LNCAP (cell line): ENCODE data around the gene PLK2.

Experiments used
- TF ChIP-seq, protein P1 (sequence below): fragments of 450-650 bp; IDR thresholded peaks from 2 replicates; pipeline ENCODE4 v1.5.1; 2017; ENCODE audit warnings: mild to moderate bottlenecking

Gene PLK2

DNA sequence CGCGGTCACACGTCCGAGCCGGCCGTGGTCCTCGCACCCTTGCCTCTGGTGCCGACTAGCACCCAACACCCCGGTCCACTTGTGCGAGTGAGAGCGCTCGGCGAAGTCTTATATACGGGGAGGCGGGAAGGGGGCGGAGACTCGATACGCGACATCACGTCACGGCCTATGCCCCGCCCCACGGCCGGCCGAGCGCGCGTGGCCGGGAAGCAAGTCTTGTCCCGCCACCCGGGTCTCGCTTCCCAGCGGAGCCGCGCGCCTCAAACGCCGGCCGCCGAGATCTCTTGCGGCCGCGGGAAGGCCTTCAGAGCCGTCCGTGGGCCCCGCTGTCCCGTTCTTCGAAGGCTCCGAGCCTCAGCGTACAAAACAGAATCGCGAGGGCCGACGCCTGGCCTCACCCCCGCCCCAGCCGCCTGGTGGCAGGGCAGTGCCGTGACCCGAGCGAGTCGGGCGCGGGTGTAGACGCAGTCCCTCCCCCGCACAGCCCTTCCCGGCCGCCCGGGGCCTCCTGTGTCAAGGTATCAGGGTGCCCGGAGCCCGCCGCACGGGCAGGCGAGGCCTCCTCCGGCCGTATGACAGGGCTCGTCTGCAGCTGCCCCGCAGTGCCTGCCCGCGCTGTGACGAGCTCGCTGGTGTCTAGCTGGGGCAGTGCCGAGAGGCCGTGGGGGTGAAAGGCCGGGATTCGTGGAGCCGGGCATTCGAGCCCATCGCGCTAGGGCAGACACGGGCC is at the start of gene PLK2:
PLK2 (minus strand) TSS at position 85 of the 730 bp plus-strand sequence. CDS start 127 bp downstream, outside the sequence.
- TF ChIP-seq, protein P1, sequence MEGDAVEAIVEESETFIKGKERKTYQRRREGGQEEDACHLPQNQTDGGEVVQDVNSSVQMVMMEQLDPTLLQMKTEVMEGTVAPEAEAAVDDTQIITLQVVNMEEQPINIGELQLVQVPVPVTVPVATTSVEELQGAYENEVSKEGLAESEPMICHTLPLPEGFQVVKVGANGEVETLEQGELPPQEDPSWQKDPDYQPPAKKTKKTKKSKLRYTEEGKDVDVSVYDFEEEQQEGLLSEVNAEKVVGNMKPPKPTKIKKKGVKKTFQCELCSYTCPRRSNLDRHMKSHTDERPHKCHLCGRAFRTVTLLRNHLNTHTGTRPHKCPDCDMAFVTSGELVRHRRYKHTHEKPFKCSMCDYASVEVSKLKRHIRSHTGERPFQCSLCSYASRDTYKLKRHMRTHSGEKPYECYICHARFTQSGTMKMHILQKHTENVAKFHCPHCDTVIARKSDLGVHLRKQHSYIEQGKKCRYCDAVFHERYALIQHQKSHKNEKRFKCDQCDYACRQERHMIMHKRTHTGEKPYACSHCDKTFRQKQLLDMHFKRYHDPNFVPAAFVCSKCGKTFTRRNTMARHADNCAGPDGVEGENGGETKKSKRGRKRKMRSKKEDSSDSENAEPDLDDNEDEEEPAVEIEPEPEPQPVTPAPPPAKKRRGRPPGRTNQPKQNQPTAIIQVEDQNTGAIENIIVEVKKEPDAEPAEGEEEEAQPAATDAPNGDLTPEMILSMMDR = no peak

DNA sequence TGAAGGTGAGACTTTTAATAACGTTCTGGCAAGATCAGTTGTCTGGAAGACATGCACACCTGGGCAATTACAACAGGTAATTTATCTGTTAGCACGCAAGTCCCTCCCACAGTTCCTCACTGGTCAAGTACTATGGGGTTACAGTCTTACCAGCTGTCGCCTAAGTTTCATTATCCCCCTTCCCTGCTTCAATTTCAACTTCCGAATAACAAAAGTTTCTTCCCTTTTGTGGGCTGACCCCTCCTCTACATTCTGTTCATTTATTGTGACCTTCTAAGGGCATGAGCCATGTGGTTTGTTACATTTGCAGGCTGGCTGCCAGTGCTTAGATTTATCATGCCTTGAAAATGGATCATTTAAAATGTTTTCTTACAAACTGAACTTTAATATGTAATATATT is 47.8 kb upstream of the PLK2 start:
- TF ChIP-seq, protein P1 = no peak

DNA sequence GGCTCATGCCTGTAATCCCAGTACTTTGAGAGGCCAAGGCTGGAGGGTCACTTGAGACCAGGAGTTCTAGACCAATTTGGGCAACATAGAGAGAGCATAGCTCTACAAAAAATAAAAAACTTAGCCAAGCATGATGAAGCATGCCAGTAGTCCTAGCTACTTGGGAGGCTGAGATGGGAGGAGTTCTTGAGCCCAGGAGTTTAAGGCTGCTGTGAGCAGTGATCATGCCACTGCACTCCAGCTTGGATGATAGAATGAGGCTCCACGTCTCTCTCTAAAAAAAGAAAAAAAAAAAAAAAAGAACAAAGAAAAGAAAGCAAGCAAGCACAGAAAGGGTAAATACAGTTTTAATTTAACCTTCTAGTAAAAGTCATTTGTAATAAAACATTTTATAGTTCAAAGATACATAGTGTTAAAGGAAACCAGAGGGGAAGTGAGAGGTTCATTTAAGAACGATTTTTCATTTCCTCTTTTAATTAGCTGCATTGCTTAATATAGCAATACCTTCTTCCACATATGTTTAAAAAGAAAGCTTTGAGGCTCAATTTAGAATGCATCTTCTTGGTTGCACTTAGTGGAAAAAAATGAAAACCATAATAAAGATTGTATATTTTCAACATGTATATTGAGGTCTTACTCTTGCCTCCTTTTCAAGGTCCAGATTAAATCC is 46.2 kb upstream of the PLK2 start:
- TF ChIP-seq, protein P1 = no peak

DNA sequence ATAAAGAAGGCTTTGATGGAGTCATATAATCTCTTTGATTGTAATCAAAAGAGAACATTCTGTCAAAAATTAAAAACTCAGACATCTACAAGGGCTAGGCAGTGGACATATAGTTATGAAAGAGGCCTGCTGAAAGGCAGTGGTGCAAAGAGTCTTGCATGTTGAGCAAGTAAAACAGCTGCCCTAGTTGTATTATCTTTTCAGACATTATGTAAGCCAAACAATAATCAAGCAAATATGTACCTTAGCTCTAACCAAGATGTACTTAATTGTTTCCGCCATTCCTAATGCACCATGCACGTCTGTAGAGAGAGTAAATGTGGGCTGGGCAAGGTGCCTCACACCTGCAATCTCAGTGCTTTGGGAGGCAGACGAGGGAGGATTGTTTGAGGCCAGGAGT is 45.6 kb upstream of the PLK2 start:
- TF ChIP-seq, protein P1 = no peak

DNA sequence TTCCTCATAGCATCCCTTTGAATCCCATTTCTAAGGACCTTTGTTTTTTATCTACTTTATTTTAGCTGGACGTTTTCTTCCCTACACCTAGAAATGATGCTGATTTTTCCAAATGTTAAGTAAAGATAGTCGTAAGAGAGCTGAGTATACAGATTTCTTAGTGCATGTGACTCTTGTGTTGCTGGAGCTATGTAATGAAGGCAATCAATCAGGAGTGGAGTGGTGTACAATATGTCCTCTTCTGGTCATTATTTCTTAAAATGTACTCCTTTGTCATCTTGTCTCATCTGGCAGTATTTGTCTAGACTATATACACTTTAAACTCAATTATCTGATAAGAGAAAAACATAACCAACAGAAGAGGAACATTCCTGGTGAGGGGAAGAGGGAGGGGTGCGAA is 44.9 kb upstream of the PLK2 start:
- TF ChIP-seq, protein P1 = no peak

DNA sequence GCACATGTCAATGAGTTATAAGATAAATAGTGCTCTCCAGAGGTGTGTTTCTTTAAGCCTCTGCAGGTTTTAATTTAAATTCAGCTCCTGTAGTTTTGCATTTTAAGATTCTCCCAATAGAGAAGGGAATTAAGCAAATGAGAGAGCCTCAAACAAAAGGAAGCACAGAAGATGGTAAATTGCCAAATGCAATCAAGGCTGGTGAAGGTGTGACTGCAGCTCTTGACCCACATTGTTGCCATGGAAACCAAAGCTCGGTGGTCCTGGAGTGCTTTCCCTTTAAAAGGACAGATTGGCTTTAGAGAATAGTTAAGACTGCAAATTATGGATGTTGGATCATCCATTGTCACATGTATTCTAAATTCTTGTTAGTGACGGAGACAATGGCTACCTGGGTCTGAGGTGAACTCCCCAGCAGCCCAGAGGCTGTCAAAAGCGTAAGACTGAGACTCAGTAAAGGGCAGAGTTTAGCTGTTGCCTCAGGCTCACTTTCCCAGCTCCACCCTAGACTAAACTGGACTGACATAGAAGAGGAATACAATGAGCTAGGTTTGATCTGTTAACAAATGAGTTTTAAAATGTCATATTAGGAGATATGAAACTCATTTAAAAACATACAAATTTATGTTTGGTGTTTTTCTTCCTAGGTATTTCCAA is 43.6 kb upstream of the PLK2 start:
- TF ChIP-seq, protein P1 = no peak

DNA sequence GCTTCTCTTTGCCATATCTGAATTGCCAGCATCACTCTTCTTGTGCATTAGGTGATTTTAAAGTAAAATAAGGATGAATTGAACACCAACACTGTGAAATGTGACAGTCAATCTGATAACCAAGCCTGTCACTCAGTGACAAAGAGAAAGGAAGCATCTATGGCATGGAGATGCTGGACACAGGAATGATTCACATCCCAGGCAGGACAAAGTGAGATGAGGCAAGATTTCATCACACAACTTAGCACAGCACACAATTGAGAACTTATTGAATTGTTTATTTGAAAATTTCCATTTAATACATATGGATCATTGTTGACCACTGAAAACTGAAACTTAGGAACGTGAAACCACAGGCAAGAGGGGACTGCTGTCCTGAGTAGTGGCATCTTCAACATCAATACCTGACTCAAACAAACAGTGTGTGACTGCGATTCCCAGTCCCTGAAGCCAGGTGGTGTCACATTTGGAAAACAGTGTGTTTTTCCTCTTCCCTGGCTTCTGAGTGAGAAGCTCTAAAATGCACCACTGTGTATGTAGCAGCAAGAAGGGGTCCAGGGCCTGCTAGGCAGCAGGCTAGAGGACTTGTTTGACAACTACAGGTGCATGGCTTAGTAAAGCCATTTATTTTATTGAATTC is 42.0 kb upstream of the PLK2 start:
- TF ChIP-seq, protein P1 = no peak
